GM21619 (cell line): ENCODE results near the gene TMED9.
"Not testable (repeated sequence)": the region's sequence is repeated elsewhere in the genome, so short reads cannot be mapped to it uniquely, and the experiment has no call there.

ENCODE experiments used
- ATAC-seq: cut with Tn5 transposase; IDR thresholded peaks from one replicate; pipeline ENCODE4 v1.9.1; 2021; ENCODE audit not compliant: unreplicated experiment

The TMED9 gene

DNA sequence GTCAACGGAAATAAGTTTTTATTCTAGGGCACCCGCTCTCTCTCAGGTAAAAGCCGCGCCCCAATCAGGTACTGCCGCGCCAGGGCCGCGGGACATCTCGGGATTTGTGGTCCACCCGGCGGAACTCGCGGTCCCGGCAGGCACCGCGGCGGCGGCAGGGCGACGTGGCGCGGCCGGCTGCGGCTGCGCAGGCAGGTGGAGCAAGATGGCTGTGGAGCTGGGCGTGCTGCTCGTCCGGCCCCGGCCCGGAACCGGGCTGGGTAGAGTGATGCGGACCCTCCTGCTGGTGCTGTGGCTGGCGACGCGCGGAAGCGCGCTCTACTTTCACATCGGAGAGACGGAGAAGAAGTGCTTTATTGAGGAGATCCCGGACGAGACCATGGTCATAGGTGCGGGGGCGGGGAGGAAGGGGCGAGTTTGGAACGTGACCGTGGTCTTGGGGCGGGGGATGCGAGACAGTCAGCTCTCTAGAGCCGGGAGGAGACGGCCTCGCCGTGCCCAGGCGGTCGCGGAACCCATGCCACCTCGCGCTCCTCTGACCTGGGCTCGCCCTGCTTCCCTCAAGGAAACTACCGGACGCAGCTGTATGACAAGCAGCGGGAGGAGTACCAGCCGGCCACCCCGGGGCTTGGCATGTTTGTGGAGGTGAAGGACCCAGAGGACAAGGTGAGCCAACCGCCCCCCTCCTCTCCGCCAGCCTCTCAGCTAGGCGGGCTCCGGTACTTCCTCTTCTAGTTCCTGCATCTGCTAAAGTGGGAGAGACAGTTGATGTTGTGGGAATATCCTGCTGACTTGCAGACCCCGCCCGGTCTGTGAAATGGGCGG lies at the start of gene TMED9:
TSS of gene TMED9 (plus strand) at position 194 of the 825 bp plus-strand sequence. CDS start at position 206, 12 bp downstream.
- peak; percentile 92 for ATAC-seq

DNA sequence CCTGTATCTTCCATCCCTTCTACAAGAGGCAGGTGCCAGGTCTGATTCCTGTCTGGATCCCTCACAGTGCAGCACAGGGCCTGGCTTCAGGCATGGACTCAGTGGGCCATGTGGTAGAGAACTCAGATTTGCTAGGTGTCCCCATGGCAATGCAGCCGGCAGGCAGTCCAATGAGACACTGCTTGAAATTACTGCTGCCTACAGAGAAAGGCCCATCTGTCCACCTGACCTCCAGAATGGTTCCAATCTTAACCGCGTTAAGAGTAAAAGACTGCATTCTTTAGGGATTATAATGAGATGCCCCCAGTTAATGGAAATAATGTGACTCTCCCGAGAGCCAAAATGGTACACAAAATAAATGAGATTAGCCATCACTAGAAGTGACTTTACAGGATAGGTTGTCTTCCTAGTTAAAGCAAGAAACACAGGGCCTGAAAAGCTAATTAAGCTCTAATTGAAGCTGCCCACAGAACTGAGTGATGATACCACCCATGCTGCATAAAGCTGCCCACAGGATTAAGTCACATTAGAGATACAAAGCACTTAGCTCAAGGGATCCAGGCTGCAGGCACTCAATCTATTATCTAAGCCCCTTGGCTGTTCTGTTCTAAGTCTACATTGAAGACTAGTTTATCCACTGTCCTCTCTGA lies 49.1 kb upstream of the TMED9 start:
- no peak for ATAC-seq

DNA sequence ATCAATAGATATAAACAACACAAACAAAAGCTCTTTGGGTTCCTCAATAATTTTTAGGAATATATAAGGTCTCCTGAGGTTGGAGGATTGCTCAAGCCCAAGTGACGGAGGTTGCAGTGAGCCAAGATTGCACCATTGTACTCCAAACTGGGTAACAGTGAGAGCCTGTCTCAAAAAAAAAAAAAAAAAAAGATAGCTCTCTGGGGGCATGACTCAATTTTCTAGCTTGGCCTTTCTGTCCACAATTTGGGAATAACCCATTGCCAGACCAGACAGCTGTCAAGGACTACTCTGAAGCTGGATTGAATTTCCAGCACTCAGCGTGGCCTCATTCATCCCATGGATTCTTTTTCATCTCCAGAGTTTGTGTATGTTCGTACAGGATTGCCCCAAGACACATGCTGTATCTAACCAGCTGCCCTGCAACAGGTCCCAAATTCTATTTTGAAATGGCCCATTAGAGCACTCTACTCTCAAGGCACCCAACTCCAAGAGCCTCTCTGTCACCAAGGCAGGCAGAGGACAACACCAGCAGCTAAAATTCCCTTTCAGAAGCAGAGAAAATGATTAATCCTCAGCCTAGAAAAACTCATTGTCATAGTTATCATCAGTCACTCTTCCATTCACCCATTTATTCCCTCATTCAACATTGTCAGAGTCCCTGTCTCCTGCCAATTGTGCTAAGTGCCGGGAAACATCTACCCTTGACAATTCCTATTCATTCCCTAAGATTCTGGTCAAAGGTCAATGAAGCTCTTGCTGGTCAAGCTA lies 46.3 kb upstream of the TMED9 start:
- no peak for ATAC-seq

DNA sequence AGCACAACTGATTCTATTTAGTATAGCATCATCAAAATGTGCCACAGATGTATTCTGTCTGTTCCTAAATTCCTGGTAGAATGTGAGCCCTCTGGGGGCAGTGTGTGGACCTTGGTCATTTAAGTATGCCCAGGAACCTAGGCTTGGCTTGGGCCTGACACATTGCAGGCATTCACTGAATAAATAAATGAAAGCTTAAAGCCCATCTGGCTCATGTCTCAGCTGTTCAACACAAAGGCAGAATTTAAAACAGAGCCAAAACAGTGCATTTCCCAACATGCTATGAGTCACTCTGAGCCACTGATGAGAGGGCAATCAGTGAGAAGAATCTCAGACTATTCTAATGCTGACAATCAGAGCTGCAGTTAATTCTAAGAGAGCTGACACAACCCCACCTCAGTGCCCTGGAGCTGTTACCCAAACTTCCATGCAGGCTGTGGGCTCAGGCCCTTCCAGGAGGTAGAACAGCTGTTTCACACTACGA lies 45.7 kb upstream of the TMED9 start:
- ATAC-seq, result no peak

GRCh38 chr5:177547736-177548135 lies 44.3 kb upstream of the TMED9 start:
- ATAC-seq, result no peak

- no peak for ATAC-seq
Measured at GRCh38 chr5:177548495-177548894, 43.5 kb upstream of the TMED9 start.

DNA sequence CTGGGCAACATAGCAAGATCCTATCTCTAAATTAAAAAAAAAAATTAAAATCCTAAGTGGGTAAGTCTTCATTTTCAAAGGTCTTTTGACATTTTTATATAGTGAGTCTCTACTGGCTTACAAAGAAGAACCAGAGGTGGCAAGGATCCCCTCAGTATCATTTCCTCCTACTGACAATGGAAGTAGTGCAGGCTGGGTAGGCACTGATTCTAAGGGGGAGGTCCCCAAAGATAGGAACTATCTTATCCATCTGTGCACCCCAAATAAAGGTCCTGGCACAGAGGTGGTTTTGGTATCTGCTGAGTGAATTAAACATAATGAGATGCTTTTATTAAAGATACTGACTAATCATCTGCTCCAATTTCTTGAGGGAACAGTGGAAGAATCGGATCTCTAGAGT lies 41.9 kb upstream of the TMED9 start:
- no peak for ATAC-seq

- ATAC-seq, result no peak
Measured at GRCh38 chr5:177552839-177553455, 39.1 kb upstream of the TMED9 start.

- ATAC-seq, result peak; percentile 35
Measured at GRCh38 chr5:177553671-177554429, 38.2 kb upstream of the TMED9 start.

DNA sequence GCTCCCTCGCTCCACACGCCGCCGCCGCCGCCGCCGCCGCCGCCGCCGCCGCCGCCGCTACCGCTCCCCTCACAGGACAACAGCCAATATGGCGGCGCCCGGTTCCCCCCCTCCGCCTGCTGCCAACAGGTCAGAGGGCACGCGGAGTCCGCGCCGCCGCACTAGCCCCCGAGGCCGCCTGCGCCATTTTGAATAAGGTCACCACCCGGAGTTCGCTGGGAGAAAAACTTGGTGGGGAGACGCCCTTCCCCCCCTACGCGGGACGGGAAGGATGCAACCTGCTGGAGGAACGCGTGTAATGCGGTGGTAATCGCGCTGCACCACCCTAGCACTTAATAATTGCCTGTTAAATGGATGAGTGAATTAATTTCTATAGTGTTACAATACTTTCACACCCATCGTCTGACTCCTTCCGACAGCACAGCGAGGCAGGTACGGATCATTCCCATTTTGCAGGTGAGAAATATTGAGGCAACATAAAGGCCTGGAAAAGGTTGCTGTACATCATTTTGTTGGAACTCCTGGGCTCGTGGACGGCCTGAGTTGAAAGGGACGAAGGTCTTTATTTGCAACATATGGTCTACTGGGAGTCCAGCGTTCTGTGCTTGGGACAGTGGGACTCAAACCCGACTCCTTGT lies 37.4 kb upstream of the TMED9 start, which contains the start of gene FAM193B:
TSS of gene FAM193B (minus strand) at position 90 of the 638 bp plus-strand sequence. CDS start 105 bp downstream, outside the sequence.
- peak; percentile 92 for ATAC-seq

DNA sequence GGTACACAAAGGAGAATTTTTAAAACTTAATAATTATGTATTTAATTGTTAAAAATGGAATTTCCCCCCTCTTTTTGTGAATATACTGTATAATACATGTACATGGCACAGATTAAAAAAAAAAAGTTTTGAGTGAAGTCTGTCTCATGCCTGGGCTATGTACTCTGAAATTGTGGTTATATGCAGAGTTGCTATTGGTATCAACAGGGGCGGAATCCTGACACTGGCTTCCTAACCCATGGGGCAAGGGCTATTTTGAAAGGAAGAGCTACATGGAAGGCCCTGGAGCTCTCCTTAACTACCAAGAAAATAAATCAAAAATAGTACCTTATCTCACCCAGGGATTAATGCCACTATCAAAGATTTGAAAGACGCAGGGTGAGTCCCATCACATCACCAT lies 36.8 kb upstream of the TMED9 start:
- no peak for ATAC-seq

DNA sequence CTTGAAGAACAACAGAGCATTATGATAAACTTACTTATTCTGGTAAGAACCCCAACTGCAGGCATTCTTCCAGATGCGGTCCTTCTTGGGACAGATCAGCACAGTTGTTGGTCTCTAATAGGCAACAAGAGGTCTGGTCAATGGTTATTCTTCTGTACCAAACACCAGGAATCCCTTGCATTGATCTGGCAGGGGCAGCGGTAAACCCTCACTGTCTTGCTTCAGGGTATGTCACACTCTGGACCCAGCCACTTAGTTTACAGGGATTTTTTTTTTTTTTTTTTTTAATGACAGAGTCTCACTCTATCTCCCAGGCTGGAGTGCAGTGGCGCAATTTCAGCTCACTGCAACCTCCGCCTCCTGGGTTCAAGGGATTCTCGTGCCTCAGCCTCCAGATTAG lies 36.3 kb upstream of the TMED9 start:
- no peak for ATAC-seq

DNA sequence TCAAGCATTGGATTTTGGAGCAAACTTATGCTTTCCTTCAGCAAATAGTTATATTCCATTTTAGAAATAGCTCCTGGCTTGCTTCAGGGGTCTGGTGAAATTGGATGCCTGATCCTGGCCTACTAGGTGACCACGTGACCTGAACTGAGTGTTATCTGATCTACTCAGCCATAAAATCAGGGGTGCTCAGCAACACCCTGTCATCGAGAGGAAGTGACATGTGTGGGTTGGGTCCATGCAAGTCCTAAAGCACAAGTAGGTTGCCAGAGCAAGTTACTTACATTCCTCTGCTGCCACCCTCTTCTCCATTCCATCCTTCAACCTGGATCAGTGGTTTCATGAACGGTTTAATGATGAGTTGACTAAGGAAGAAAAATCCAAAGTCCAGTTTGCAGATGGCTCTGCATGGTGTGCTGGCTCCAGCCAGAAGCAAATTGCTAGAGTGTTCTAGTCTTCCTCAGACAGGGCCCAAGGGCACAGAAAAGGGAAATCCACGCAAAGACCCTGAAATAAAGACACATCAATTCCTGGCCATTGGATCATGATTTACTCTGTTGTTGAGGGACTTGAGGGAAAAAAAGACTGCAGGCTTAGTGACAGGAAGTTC lies 34.9 kb upstream of the TMED9 start:
- no peak for ATAC-seq

DNA sequence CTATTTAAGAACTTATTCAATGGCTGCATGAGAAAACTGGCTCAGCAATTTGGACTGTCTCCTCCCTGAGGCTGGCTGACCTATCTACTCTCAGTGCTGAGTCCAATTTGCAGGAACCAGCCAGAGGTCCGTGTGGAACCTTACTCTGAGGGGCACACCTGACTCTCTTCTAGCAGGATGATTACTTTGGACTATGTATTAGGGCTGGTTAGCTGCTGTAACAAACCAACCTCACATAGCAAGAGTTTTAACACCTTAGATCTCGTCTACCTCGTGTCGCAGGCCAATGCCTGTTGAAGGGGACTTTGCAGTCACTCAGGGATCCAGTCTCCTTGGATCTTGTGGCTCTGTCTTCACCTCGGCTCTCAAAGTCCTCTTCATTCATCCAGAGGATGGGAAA lies 34.2 kb upstream of the TMED9 start:
- no peak for ATAC-seq

DNA sequence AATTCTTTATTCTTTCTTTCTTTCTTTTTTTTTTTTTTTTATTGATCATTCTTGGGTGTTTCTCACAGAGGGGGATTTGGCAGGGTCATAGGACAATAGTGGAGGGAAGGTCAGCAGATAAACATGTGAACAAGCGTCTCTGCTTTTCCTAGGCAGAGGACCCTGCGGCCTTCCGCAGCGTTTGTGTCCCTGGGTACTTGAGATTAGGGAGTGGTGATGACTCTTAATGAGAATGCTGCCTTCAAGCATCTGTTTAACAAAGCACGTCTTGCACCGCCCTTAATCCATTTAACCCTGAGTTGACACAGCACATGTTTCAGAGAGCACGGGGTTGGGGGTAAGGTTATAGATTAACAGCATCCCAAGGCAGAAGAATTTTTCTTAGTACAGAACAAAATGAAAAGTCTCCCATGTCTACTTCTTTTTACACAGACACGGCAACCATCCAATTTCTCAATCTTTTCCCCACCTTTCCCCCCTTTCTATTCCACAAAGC lies 32.5 kb upstream of the TMED9 start:
- not testable (repeated sequence) for ATAC-seq

- no peak for ATAC-seq
Measured at GRCh38 chr5:177565046-177565445, 27.0 kb upstream of the TMED9 start.

DNA sequence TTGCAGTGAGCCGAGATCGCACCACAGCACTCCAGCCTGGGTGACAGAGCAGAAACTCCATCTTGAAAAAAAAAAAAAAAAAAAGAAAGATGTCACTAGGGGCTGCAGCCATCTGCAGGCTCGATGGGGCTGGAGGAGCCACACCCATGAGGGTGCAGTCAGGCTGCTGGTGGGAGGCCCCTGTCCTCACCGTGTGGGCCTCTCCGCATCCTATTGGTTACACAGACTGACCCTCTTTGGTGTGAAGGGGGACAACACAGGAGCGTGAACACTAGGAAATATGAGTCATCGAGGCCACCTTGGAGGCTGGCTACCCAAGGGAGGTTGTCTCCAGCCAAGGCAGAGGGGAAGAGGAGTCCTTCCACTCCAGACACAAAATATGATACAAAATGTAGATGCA lies 23.7 kb upstream of the TMED9 start:
- no peak for ATAC-seq

DNA sequence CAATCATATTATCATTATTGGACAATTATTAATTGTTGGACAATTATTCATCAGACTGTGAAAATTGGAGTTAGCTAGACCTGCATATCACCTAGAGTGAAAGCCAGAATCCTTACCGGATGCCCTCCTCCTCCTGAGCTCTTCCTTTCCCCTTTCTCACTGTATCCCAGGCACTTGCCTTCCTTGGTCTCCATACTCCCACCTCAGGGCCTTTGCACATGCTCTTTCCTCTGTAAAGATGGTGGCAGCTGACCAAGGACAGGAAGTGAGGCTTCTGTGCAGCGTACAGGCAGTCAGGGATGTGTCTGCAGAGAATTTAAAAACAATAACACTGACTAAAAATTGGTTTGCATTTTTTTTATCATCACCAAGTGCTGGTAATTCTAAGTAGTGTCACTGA lies 22.1 kb upstream of the TMED9 start:
- no peak for ATAC-seq

DNA sequence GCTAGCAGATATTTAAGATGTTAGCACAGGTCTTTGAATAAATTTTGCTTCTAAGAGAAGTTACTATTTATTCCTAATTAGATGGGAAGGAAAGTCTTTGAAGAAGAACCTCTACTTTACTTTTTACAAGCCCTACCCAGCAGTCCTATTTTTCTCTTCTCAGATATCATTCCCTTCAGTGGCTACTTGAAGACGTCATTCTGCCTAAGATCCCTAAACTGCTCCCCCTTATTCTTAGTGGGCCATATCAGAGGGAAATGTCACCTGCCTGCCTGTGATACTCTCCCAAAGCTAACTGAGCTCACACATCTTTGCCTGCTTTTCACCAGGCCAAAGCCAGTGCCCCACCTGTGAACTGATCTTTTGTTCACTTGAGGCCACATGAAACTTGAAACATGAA lies 16.5 kb upstream of the TMED9 start:
- no peak for ATAC-seq
